Brain microvascular endothelial cell (primary cell): Measurements from ENCODE around the gene GPATCH11.

ENCODE experiments used
- DNase-seq: peaks from one replicate; pipeline ENCODE4 v3.0.0-alpha.2; 2020
- H3K27ac ChIP-seq: fragments of 250-450 bp; sonication (Bioruptor Pico); 2 replicates; pipeline ENCODE4 v1.5.1; 2020; ENCODE audit warnings: mild to moderate bottlenecking, moderate library complexity
- H3K27me3 ChIP-seq: fragments of 250-450 bp; sonication (Bioruptor Pico); replicated peaks from 2 replicates; pipeline ENCODE4 v1.5.1; 2020; ENCODE audit warnings: mild to moderate bottlenecking
- H3K36me3 ChIP-seq: fragments of 250-450 bp; sonication (Bioruptor Pico); replicated peaks from 2 replicates; pipeline ENCODE4 v1.5.1; 2020; ENCODE audit warnings: mild to moderate bottlenecking
- H3K4me3 ChIP-seq: 2 replicates; pipeline ENCODE4 v1.5.1; 2011; ENCODE audit warnings: low read depth, mild to moderate bottlenecking, control low read depth, low read length, moderate library complexity
- CTCF ChIP-seq: IDR thresholded peaks from 2 replicates; pipeline ENCODE4 v1.5.1; 2011; ENCODE audit warnings: low read depth, mild to moderate bottlenecking, moderate library complexity, low read length, control low read depth, inconsistent platforms; ENCODE audit errors: missing control alignments
- in situ Hi-C: cut with HindIII; loops from 2 replicates; pipeline ENCODE4 v1.10.0; 2017; ENCODE audit warnings: low sequenced_read_pairs, low pct_ligation_motif_present

GPATCH11 gene

DNA sequence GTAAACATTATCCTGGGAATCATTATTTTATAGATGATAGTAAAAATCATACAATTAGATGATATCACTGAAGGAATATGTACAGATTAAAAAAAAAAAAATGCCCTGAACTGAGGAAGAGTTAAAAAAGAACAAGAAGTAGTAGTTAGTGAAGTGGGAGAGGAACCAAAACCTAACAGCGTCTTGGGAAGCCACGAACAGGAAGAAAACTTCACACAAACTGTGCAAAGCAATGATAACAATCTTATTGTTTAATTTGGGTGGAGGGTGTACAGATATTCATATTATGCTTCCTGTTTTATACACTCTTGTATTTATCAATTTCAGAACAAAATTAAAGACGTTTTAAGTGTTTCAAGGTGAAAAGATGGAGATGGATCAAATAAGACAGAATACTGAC is 3.6 kb upstream of the GPATCH11 start:
- no peak for TF ChIP-seq CTCF
- H3K36me3 ChIP-seq = peaks cover 9% of the 10 kb centered on the region
- no peak for DNase-seq
- no peak overlapping the region for H3K4me3 ChIP-seq
- in situ Hi-C loops = no loop called here
- no peak overlapping the region for H3K27ac ChIP-seq
- no peaks in the 10 kb centered on the region for H3K27me3 ChIP-seq

DNA sequence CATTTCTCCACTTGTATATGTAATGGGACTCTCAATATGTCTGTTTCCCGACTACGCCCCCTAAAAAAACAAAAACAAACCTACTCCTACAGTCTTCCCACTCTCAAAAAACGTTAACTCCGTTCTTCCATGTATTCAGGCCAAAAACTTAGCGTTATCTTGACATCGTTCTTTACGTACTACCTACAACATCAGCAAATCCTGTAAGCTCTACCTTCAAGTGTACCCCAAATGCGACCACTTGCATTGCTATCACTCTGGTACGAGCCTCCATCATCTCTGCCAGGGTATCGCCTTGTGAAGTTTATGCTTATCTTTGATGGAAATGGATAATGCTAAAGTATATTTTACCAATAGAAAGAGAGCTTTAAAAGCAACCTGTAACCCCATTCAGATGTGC is 479 bp downstream of the GPATCH11 start:
- in situ Hi-C loops = no loop called here

GRCh38 chr2:37085731-37086147 is 1.4 kb downstream of the GPATCH11 start:
- H3K4me3 ChIP-seq = no peak overlapping the region
- TF ChIP-seq CTCF = no peak
- peaks cover 18% of the 10 kb centered on the region for H3K36me3 ChIP-seq
- in situ Hi-C loops = no loop called here
- DNase-seq = peak; percentile 60
- H3K27me3 ChIP-seq = no peaks in the 10 kb centered on the region
- peak overlapping the region; percentile 13 for H3K27ac ChIP-seq

More for the DNA sequence above, 479 bp downstream of the GPATCH11 start:
- Histone ChIP-seq H3K27ac (peak overlapping the region; percentile 63), H3K27me3 (no peaks in the 10 kb centered on the region), H3K36me3 (peaks cover 13% of the 10 kb centered on the region), H3K4me3 (peak overlapping the region; percentile 95)
- no peak for DNase-seq
- TF ChIP-seq CTCF = no peak

- H3K36me3 ChIP-seq = peaks cover 30% of the 10 kb centered on the region
- DNase-seq = no peak
- H3K4me3 ChIP-seq = no peak overlapping the region
- no peak for TF ChIP-seq CTCF
- in situ Hi-C loops = no loop called here
- no peaks in the 10 kb centered on the region for H3K27me3 ChIP-seq
- H3K27ac ChIP-seq = no peak overlapping the region
Observed at GRCh38 chr2:37090019-37090477, 5.7 kb downstream of the GPATCH11 start.

DNA sequence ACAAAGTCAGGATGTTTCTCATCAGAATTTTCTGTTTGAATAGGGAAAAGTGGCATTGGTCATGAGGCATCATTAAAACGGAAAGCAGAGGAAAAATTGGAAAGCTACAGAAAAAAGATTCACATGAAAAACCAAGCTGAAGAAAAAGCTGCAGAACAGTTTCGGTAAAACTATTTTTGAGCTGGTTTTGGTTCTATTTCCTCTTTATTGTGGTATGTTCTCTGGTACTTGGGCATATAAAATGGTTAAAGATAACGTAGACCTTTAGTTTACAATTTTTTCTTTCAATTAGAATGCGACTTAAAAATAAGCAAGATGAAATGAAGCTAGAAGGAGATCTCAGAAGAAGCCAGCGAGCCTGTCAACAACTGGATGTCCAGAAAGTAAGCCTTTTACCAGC is 7.6 kb downstream of the GPATCH11 start:
- Histone ChIP-seq H3K27me3 (no peaks in the 10 kb centered on the region), H3K4me3 (no peak overlapping the region), H3K27ac (no peak overlapping the region), H3K36me3 (peaks cover 38% of the 10 kb centered on the region)
- no peak for DNase-seq
- no peak for TF ChIP-seq CTCF
- in situ Hi-C loops = no loop called here

DNA sequence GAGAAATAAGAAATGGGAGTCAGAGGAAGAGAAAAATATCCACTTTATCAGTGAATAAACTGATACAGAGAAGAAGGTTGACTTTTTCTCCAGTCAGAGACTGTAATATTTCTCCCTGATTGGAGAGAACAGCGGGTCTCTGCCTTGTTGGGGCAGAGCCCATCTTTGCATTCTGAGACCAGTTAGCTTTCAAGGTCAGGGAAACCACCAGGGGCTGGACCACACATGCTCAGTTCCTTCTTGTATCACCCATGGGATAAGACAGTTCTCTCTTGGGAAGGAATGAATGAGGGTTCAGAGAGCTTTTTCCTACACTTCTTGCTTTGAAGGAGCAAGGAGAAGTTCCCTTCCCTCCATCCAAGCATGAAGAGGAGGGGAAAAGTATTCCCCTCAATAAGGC is 12.2 kb downstream of the GPATCH11 start:
- Histone ChIP-seq H3K27ac (no peak overlapping the region), H3K36me3 (peaks cover 38% of the 10 kb centered on the region), H3K27me3 (no peaks in the 10 kb centered on the region), H3K4me3 (no peak overlapping the region)
- no peak for DNase-seq
- in situ Hi-C loops = no loop called here
- no peak for TF ChIP-seq CTCF
